ENCODE measurements around the gene SMU1.
"Not testable (repeated sequence)": the region's sequence is repeated elsewhere in the genome, so short reads cannot be mapped to it uniquely, and the experiment has no call there.

The SMU1 gene

DNA sequence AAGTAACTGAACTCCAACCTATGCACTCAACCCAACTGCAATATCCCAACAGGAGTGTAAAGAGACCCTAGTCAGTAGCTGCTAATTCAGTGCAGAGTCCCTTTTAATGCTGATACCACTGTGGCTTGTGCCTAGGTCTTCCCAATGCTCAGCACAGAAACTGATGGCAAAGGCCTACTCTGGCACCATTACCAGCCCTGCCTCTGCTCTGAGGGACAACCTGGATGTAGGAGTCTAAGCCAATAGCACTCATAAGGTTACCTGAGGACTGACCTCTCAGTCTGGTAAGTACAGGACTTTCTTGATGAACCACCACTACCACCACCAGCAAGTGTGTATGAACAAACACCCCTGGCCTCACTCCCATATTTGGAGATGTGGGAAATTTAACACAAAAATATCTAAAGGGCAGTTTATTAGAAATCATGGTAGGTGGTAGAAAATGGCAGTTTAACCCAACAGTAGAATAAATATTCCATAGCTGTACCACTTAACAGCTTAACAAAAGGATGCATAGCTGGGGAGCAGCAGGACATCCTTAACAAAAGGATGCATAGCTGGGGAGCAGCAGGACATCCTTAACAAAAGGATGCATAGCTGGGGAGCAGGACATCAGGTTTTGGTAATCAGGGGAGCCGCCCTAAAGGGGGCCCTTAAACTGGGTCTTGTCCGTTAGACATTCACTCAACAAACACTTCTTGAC lies 62.4 kb downstream of the SMU1 start:
- no peak for DNase-seq (ENCODE audit: low read depth)

GRCh38 chr9:33012328-33013069 lies 64.0 kb downstream of the SMU1 start:
- no peak for DNase-seq (ENCODE audit: low read depth)

- DNase-seq (ENCODE audit: low read depth), result no peak
Measured at GRCh38 chr9:33011831-33012230, 64.6 kb downstream of the SMU1 start.

GRCh38 chr9:33007755-33008154 lies 68.7 kb downstream of the SMU1 start:
- DNase-seq (ENCODE audit: low read depth), result no peak

DNA sequence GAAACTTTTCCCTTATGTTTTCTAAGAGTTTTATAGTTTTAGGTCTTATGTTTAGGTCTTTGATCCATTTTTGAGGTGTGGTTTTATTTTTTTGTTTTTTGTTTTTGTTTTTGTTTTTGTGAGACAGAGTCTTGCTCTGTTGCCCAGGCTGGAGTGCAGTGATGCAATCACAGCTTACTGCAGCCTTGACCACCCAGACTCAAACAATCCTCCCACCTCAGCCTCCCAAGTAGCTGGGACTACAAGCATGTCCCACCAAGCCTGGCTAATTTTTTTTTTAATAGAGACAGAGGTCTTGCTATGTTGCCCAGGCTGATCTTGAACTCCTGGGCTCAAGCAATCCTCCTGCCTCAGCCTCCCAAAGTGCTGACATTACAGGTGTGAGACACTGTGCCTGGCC lies 71.1 kb downstream of the SMU1 start:
- DNase-seq (ENCODE audit: low read depth), result not testable (repeated sequence)

GRCh38 chr9:33000682-33001055 lies 75.8 kb downstream of the SMU1 start:
- DNase-seq (ENCODE audit: low read depth), result not testable (repeated sequence)

- DNase-seq (ENCODE audit: low read depth), result no peak
Measured at GRCh38 chr9:32992595-32993238, 83.8 kb downstream of the SMU1 start.

DNA sequence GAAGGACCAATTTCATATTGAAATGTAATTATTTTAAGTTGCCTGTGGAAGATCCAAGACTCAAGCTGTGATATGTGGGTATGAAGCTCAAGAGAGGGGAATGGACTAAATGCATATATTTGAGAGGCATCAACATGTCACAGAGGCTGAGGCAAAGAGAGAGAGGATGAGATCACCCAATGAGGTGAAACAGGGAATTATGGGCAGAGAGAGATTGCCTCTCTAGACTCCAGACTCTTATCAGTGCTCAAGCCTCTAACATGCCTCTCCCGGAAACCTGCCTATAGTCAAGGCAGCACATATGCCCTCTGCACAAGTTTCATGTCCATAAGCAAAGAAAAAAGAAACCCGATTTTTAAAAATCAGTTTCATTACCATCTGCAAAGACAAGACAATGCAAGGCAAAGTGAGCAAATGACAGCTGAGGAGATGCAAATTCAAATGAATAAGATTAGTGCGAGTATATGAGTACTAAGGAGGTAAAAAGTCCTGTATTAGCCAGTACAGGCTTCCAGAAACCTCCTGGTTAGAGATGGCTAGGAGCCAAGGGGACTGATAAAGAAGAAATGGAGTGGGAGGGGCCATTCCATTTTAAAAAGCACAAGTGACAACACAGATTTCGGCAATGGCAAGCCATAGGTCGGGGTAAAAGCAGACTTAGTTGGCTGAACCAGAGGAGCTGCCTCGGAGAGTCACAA lies 84.4 kb downstream of the SMU1 start:
- DNase-seq (ENCODE audit: low read depth), result no peak
